NT2/D1 (cell line): ENCODE data around the gene SORL1.

ENCODE experiments used
- DNase-seq: peaks from one replicate; pipeline ENCODE4 v3.0.0-alpha.2; 2011; ENCODE audit warnings: low read depth, low spot score
- H3K27me3 ChIP-seq: 2 replicates; pipeline ENCODE4 v1.6.0; 2011; ENCODE audit warnings: mild to moderate bottlenecking; ENCODE audit not compliant: insufficient read length, insufficient read depth
- H3K36me3 ChIP-seq: 2 replicates; pipeline ENCODE4 v1.6.1; 2011; ENCODE audit warnings: mild to moderate bottlenecking, low read length, mixed read lengths; ENCODE audit not compliant: insufficient read depth, insufficient read length
- H3K4me1 ChIP-seq: 2 replicates; pipeline ENCODE4 v1.5.1; 2011; ENCODE audit not compliant: insufficient read depth, insufficient read length
- H3K4me3 ChIP-seq: 2 replicates; pipeline ENCODE4 v1.5.1; 2011; ENCODE audit warnings: low read depth; ENCODE audit not compliant: insufficient read length
- H3K9ac ChIP-seq: 2 replicates; pipeline ENCODE4 v1.6.0; 2011; ENCODE audit warnings: low read depth; ENCODE audit not compliant: insufficient read length
- H3K9me3 ChIP-seq: 2 replicates; pipeline ENCODE4 v1.5.1; 2011; ENCODE audit warnings: mild to moderate bottlenecking, low read length; ENCODE audit not compliant: insufficient read depth
- SUZ12 ChIP-seq: IDR thresholded peaks from 2 replicates; pipeline ENCODE4 v1.6.1; 2011; ENCODE audit not compliant: insufficient read length, insufficient read depth; ENCODE audit errors: extremely low read depth
- YY1 ChIP-seq: IDR thresholded peaks from 2 replicates; pipeline ENCODE4 v1.6.1; 2011; ENCODE audit not compliant: insufficient read length, insufficient read depth
- ZNF274 ChIP-seq: IDR thresholded peaks from 2 replicates; pipeline ENCODE4 v1.6.1; 2011; ENCODE audit warnings: mild to moderate bottlenecking, low read depth, low read length

Gene SORL1

DNA sequence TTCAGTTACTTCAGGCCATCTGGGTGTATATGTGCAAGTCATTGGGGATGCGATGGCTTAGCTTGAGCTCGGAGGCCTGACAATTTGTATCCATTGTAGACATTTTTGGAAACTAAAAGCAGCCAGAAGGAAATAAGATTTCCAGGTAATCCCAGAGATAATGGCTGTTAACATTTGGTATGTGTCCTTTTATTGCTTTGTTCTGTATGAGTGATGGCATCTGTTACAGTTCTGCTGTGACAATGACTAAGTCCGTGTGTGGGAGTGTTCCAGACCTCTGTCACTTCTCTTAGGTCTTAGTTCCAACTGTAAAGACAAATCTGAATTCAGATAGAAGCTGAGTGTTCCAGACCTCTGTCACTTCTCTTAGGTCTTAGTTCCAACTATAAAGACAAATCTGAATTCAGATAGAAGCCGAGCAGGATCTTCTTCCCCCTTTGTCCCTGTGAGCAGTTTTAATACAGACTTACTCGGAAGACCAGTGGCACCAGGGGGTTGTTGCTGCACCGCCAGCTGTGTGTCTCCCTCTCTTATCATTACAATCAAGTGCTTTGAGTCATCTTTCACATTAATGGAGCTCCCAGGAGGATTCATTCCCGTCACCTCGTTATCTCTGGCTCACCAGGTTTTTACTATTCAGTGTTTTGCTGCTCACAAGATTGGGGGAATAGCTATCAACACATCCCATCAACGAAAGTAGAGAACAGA is 191.5 kb downstream of the SORL1 start:
- Histone ChIP-seq H3K9ac (no peak overlapping the region), H3K36me3 (no peaks in the 10 kb centered on the region), H3K27me3 (no peaks in the 10 kb centered on the region), H3K9me3 (no peaks in the 10 kb centered on the region), H3K4me1 (no peaks in the 10 kb centered on the region), H3K4me3 (no peak overlapping the region)
- DNase-seq, result no peak
- no peak for TF ChIP-seq ZNF274
- TF ChIP-seq YY1, result no peak
- no peak for TF ChIP-seq SUZ12

DNA sequence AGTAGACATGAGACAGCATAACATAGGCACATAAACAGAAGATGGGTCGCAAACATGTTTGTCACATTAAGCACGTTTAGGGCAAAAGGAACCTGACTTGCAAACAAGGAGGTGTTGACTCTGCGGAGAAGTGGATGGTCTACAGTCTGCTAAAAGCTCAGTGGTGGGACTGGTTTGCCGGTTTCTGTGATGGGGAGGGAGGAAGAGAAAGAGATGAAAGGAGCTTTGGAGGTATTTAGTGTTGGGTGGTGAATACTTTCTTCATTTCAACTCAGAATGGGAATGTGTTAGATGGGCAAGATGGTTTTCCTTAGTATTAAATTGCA is 192.0 kb downstream of the SORL1 start:
- no peaks in the 10 kb centered on the region for H3K4me1 ChIP-seq
- H3K9me3 ChIP-seq, result no peaks in the 10 kb centered on the region

DNA sequence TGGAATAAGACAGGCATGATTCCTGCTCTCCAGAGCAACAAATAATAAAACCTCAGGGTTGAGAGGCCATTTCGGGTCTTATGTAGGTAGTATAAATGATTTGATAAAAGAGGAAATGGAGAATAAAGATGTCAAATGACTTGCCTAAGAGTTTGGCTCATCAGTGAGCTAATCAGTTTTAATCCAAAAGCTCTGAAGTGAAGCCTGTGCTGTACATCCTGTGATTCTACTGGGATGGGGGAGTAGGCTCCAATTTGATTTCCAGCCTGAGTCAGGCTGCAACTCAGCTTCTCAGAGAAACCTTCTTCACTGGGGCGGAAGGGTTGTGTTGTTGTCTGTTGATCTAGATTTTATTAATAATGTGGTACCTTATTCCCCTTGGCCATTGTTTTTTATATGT is 192.9 kb downstream of the SORL1 start:
- Histone ChIP-seq H3K36me3 (no peaks in the 10 kb centered on the region), H3K4me3 (no peak overlapping the region), H3K27me3 (no peaks in the 10 kb centered on the region), H3K4me1 (no peaks in the 10 kb centered on the region), H3K9me3 (no peaks in the 10 kb centered on the region), H3K9ac (no peak overlapping the region)
- no peak for TF ChIP-seq YY1
- no peak for TF ChIP-seq ZNF274
- no peak for TF ChIP-seq SUZ12
- no peak for DNase-seq

More for the DNA sequence above, 192.0 kb downstream of the SORL1 start:
- Histone ChIP-seq H3K4me3 (no peak overlapping the region), H3K27me3 (no peaks in the 10 kb centered on the region), H3K36me3 (no peaks in the 10 kb centered on the region), H3K9ac (no peak overlapping the region)
- TF ChIP-seq YY1, result no peak
- no peak for TF ChIP-seq ZNF274
- TF ChIP-seq SUZ12, result no peak
- no peak for DNase-seq

DNA sequence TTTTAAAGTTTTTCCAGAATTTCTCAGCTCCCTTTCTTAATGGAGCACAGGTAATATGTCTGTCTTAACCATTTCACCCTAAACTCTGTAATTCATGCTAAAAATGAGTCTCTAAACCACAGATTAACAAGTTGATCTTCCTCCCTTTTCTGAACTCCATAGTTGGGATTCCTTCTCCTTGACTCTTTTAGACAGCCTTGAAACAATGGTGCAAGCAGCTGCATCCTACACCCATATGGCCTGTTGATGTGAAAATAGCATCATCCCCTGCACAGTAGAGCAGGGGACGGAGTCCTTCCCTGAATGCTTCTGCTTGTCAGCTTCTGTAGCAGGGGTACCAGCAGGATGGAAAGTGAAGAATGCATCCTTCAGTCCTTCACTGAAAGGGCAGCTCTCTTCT is 193.5 kb downstream of the SORL1 start:
- Histone ChIP-seq H3K4me3 (no peak overlapping the region), H3K9ac (no peak overlapping the region), H3K9me3 (no peaks in the 10 kb centered on the region), H3K36me3 (no peaks in the 10 kb centered on the region), H3K27me3 (no peaks in the 10 kb centered on the region), H3K4me1 (no peaks in the 10 kb centered on the region)
- no peak for DNase-seq
- TF ChIP-seq SUZ12 (no peak), ZNF274 (no peak), YY1 (no peak)

DNA sequence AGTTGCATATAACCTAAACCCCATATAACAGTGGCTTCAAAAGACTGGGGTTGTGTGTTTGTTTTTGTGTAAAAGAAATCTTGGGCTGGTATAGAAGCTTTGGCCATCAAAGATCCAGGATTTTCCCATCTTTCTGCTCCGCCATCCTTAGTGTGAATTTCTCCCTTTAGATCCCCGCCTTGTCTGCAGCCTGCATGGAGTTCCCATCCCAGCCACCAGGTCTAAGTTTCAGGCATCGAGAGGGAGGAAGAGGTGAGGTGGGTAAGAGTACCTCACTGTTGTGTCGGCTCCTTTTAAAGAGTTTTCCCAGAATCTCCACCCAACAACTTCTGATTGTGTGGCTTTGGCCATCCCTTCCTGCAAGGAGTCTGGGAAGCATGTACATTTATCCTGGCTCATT is 196.2 kb downstream of the SORL1 start:
- DNase-seq, result no peak
- H3K4me3 ChIP-seq, result no peak overlapping the region
- H3K9ac ChIP-seq, result no peak overlapping the region
- H3K9me3 ChIP-seq, result no peaks in the 10 kb centered on the region
- H3K36me3 ChIP-seq, result no peaks in the 10 kb centered on the region
- H3K4me1 ChIP-seq, result no peaks in the 10 kb centered on the region
- no peaks in the 10 kb centered on the region for H3K27me3 ChIP-seq
- TF ChIP-seq ZNF274, result no peak
- no peak for TF ChIP-seq YY1
- TF ChIP-seq SUZ12, result no peak

DNA sequence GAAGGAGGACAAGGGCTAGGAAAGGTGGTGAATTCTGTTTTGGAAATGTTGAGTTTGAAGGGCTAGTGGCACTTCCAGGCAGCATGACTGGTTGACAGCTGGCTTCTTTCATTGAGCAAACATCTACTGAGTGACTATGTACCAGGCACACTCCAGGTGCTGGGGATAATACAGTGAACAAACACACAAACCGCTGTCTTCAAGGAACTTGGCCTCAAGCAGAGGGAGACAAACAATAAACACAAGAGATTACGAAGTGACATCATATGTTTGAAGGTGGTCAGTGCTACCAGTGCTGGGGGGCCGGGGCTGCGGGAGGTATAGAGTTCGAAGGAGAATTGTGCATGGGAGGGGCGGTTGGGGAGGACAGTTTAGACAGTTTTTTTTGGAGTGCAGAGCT is 197.7 kb downstream of the SORL1 start:
- Histone ChIP-seq H3K4me3 (no peak overlapping the region), H3K9me3 (no peaks in the 10 kb centered on the region), H3K9ac (no peak overlapping the region), H3K27me3 (no peaks in the 10 kb centered on the region), H3K4me1 (no peaks in the 10 kb centered on the region), H3K36me3 (no peaks in the 10 kb centered on the region)
- TF ChIP-seq YY1, result no peak
- TF ChIP-seq ZNF274, result no peak
- TF ChIP-seq SUZ12, result no peak
- no peak for DNase-seq

DNA sequence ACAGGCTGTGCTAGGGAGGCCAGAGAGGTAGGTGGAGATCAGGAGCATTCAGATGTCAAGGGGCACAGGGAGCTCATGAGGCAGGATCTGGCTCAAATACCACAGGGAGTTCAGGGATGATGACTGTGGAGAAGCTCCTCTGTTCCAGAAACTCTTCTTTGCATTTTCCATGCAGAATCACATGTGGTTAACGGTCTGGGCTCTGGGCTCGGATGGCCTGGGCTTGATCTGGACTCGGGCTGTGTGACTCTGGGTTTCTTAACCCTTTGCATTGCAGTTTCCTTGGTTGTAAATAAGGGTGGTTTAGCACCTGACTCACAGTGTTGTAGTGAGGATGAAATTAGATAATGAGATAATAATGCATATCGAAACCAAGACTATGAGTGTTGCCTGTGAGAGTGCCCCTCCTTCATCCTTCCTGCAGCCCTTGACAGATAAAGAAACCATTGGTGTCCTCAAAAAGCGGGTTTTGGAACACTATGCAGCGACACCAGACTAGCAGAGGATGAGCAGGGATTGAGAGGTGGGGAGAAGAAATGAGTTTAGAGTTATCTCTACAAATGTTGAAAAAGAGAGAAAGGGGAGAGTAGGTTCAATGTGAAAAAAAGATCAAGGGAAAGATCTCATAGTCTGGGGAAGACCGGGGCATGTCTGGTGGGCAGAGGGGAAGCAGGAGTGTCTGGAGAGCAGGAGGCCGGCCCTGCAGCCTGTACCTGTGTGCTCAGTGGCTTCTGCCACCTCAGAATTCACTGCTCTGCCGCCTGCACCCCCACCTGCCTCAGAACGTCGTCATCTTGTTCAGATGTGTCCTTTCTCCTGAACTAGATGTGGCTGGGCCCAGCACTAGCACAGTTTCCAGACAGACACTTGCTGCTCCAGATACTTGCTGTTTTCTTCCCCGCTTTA is 198.5 kb downstream of the SORL1 start:
- Histone ChIP-seq H3K9me3 (no peaks in the 10 kb centered on the region), H3K4me3 (no peak overlapping the region), H3K36me3 (no peaks in the 10 kb centered on the region), H3K9ac (no peak overlapping the region), H3K27me3 (no peaks in the 10 kb centered on the region), H3K4me1 (no peaks in the 10 kb centered on the region)
- DNase-seq, result no peak
- TF ChIP-seq SUZ12, result no peak
- no peak for TF ChIP-seq YY1
- no peak for TF ChIP-seq ZNF274
